ENCODE measurements around the gene SEMA7A. TPM values are rescaled to one million over a fixed set of nuclear protein-coding genes. Genes with fewer than 3 reads are reported as not detected.

SEMA7A gene
- total RNA-seq, 1 donor from 2014 or later = 178 TPM

- ChIA-PET POLR2A (interaction anchor here (1.0 to 2.7 kb wide), 5 partner anchors 12 to 21 kb away, joined by 3 to 7 read pairs (median 5); no protein-coding TSS in a partner anchor), CTCF (interaction anchor here (1.9 kb wide), 1 partner anchor 29 kb away, joined by 5 read pairs; no protein-coding TSS in a partner anchor)
- no peak overlapping the region for H3K27ac Mint-ChIP-seq
- ATAC-seq (ENCODE audit: low read depth) (no peak), DNase-seq (no peak)
- H3K4me3 Mint-ChIP-seq = no peak overlapping the region
- intact Hi-C loops (cut with micrococcal nuclease) = no loop called here
- peaks cover 83% of the 10 kb centered on the region for H3K36me3 Mint-ChIP-seq (ENCODE audit: low read depth)
- no peaks in the 10 kb centered on the region for H3K27me3 Mint-ChIP-seq
- no peaks in the 10 kb centered on the region for H3K9me3 Mint-ChIP-seq
- peaks cover 45% of the 10 kb centered on the region for H3K4me1 Mint-ChIP-seq
- no peak for TF ChIP-seq CTCF (IDR thresholded peaks at IDR 0.05)
These were observed 21.6 kb downstream of the SEMA7A start for GRCh38 chr15:74412159-74412558.

GRCh38 chr15:74411686-74412085, 22.1 kb downstream of the SEMA7A start:
- H3K4me1 Mint-ChIP-seq = peaks cover 48% of the 10 kb centered on the region
- H3K9me3 Mint-ChIP-seq = no peaks in the 10 kb centered on the region
- no peak for ATAC-seq (ENCODE audit: low read depth)
- CTCF ChIA-PET = interaction anchor here (1.9 kb wide), 1 partner anchor 29 kb away, joined by 5 read pairs; no protein-coding TSS in a partner anchor
- no peak for DNase-seq
- no peaks in the 10 kb centered on the region for H3K27me3 Mint-ChIP-seq
- no peak overlapping the region for H3K27ac Mint-ChIP-seq
- POLR2A ChIA-PET = interaction anchor here (0.6 to 2.7 kb wide), 7 partner anchors 11 to 34 kb away, joined by 3 to 7 read pairs (median 5); no protein-coding TSS in a partner anchor
- no peak overlapping the region for H3K4me3 Mint-ChIP-seq
- intact Hi-C loops (cut with micrococcal nuclease) = no loop called here
- H3K36me3 Mint-ChIP-seq (ENCODE audit: low read depth) = peaks cover 82% of the 10 kb centered on the region
- no peak for TF ChIP-seq CTCF (IDR thresholded peaks at IDR 0.05)

GRCh38 chr15:74410502-74410901, 23.3 kb downstream of the SEMA7A start:
- intact Hi-C loops (cut with micrococcal nuclease) = no loop called here
- Mint-ChIP-seq H3K27me3 (no peaks in the 10 kb centered on the region), H3K4me1 (peaks cover 48% of the 10 kb centered on the region), H3K36me3 (ENCODE audit: low read depth) (peaks cover 79% of the 10 kb centered on the region), H3K4me3 (no peak overlapping the region), H3K9me3 (no peaks in the 10 kb centered on the region), H3K27ac (no peak overlapping the region)
- DNase-seq (no peak), ATAC-seq (ENCODE audit: low read depth) (no peak)
- POLR2A ChIA-PET = interaction anchor here (0.5 to 2.7 kb wide), 3 partner anchors 13 to 18 kb away, joined by 4 to 7 read pairs (median 7); no protein-coding TSS in a partner anchor
- no peak for TF ChIP-seq CTCF (IDR thresholded peaks at IDR 0.05)
- CTCF ChIA-PET = interaction anchor here (1.5 kb wide), 1 partner anchor 28 kb away, joined by 3 read pairs; no protein-coding TSS in a partner anchor

GRCh38 chr15:74409225-74409624, 24.5 kb downstream of the SEMA7A start:
- Mint-ChIP-seq H3K36me3 (ENCODE audit: low read depth) (peaks cover 66% of the 10 kb centered on the region), H3K4me3 (no peak overlapping the region), H3K9me3 (no peaks in the 10 kb centered on the region), H3K27ac (no peak overlapping the region), H3K27me3 (no peaks in the 10 kb centered on the region), H3K4me1 (peaks cover 55% of the 10 kb centered on the region)
- intact Hi-C loops (cut with micrococcal nuclease) = no loop called here
- CTCF ChIA-PET = interaction anchor here (0.9 to 1.5 kb wide), 2 partner anchors 12 to 29 kb away, joined by 3 read pairs; no protein-coding TSS in a partner anchor
- POLR2A ChIA-PET = interaction anchor here (0.9 to 1.9 kb wide), 5 partner anchors 9 to 25 kb away, joined by 3 to 7 read pairs (median 5); no protein-coding TSS in a partner anchor
- no peak for TF ChIP-seq CTCF (IDR thresholded peaks at IDR 0.05)
- DNase-seq (no peak), ATAC-seq (ENCODE audit: low read depth) (no peak)

- CTCF ChIA-PET = interaction anchor here (0.9 kb wide), 1 partner anchor 12 kb away, joined by 3 read pairs; no protein-coding TSS in a partner anchor
These were observed 24.9 kb downstream of the SEMA7A start for GRCh38 chr15:74408815-74409214.

More at GRCh38 chr15:74408815-74409214, 24.9 kb downstream of the SEMA7A start:
- no peaks in the 10 kb centered on the region for H3K27me3 Mint-ChIP-seq
- peak overlapping the region; percentile 75 for H3K27ac Mint-ChIP-seq
- H3K36me3 Mint-ChIP-seq (ENCODE audit: low read depth) = peaks cover 62% of the 10 kb centered on the region
- peaks cover 59% of the 10 kb centered on the region for H3K4me1 Mint-ChIP-seq
- ATAC-seq (ENCODE audit: low read depth) (no peak), DNase-seq (no peak)
- POLR2A ChIA-PET = interaction anchor here (0.9 to 1.5 kb wide), 4 partner anchors 9 to 24 kb away, joined by 3 to 7 read pairs (median 4); no protein-coding TSS in a partner anchor
- intact Hi-C loops (cut with micrococcal nuclease) = no loop called here
- no peak overlapping the region for H3K4me3 Mint-ChIP-seq
- no peaks in the 10 kb centered on the region for H3K9me3 Mint-ChIP-seq
- no peak for TF ChIP-seq CTCF (IDR thresholded peaks at IDR 0.05)

All from activated B cell treated with CpG ODN at 0.5 μM for 24 hours (primary cell).